Thoracic aorta (tissue), 2 donors: ENCODE results near the gene FAM114A2. TPM values are rescaled to one million over a fixed set of nuclear protein-coding genes. Genes with fewer than 3 reads are reported as not detected.

Source experiments
- ATAC-seq: fragments of 150-250 bp; one replicate; pipeline ENCODE4 v1.8.0; 2017; ENCODE audit warnings: low read depth; ENCODE audit not compliant: insufficient number of reproducible peaks, low FRiP score
- DNase-seq: peaks from one replicate; pipeline ENCODE4 v3.0.0-alpha.2; 2020; ENCODE audit warnings: low spot score
- H3K27ac ChIP-seq, 2 donors: fragments of 200-600 bp; sonication (generic); 1 replicate in 1 of 2; 2 replicates in 1 of 2; pipeline ENCODE4 v1.5.1; 2016; ENCODE audit warnings: mild to moderate bottlenecking in 2 of 2, moderate library complexity in 2 of 2
- H3K27me3 ChIP-seq: fragments of 200-600 bp; sonication (generic); replicated peaks from 2 replicates; pipeline ENCODE4 v1.6.0; 2016; ENCODE audit warnings: mild to moderate bottlenecking; ENCODE audit not compliant: insufficient read depth
- H3K36me3 ChIP-seq: fragments of 200-600 bp; sonication (generic); one replicate; pipeline ENCODE4 v1.5.1; 2016
- H3K4me1 ChIP-seq, 2 donors: fragments of 200-600 bp; sonication (generic); 1 replicate in 1 of 2; 2 replicates in 1 of 2; pipeline versions ENCODE4 v1.5.1 to v1.6.0; 2016; ENCODE audit warnings: low read depth in 2 of 2, mild to moderate bottlenecking in 1 of 2; ENCODE audit not compliant: control insufficient read depth in 1 of 2
- H3K4me3 ChIP-seq: fragments of 200-600 bp; sonication (generic); 2 replicates; pipeline ENCODE4 v1.5.1; 2016; ENCODE audit warnings: mild to moderate bottlenecking
- H3K9me3 ChIP-seq: fragments of 200-600 bp; sonication (generic); 2 replicates; pipeline ENCODE4 v1.5.1; 2016
- CTCF ChIP-seq: fragments of 200-600 bp; sonication (generic); IDR thresholded peaks from one replicate; pipeline ENCODE4 v1.5.1; 2019; ENCODE audit warnings: antibody characterized with exemption
- total RNA-seq, 2 donors: library from RNA; depleted of rRNA; stranded (reverse); fragments of >200 nt; gene quantifications; one replicate each; pipeline versions ENCODE4 v1.1.0 to v1.2.3, GENCODE V29; 2016

The FAM114A2 gene
- total RNA-seq, 2 donors from 2014 or later: 33.2 to 43.6 TPM

GRCh38 chr5:153952057-153952456 lies 86.7 kb downstream of the FAM114A2 start:
- H3K27ac ChIP-seq: no peak overlapping the region
- ATAC-seq (no peak), DNase-seq (no peak)
- no peak overlapping the region for H3K4me3 ChIP-seq
- no peak for TF ChIP-seq CTCF
- H3K4me1 ChIP-seq: peaks cover 4 to 21% of the 10 kb centered on the region in 2 donors
- H3K9me3 ChIP-seq: no peaks in the 10 kb centered on the region
- no peaks in the 10 kb centered on the region for H3K27me3 ChIP-seq
- H3K36me3 ChIP-seq: no peaks in the 10 kb centered on the region

- no peaks in the 10 kb centered on the region for H3K36me3 ChIP-seq
- H3K27me3 ChIP-seq: no peaks in the 10 kb centered on the region
- no peak for DNase-seq
- no peaks in the 10 kb centered on the region for H3K4me1 ChIP-seq
- TF ChIP-seq CTCF: no peak
- no peak overlapping the region for H3K4me3 ChIP-seq
- peaks cover 19% of the 10 kb centered on the region for H3K9me3 ChIP-seq
- ATAC-seq: no peak
- no peak overlapping the region for H3K27ac ChIP-seq
Measured at GRCh38 chr5:153941265-153941664, 97.4 kb downstream of the FAM114A2 start.

Other genes with a start within 250 kb of the FAM114A2 start
- 10 to 100 TPM; 40.2 to 73.7 TPM for gene MFAP3, start 57 bp upstream of the FAM114A2 start, total RNA-seq
- 10 to 100 TPM; 43.0 to 52.7 TPM for gene GALNT10, start 151.8 kb upstream of the FAM114A2 start, total RNA-seq